ENCODE data around the gene IMPG2.

DNA sequence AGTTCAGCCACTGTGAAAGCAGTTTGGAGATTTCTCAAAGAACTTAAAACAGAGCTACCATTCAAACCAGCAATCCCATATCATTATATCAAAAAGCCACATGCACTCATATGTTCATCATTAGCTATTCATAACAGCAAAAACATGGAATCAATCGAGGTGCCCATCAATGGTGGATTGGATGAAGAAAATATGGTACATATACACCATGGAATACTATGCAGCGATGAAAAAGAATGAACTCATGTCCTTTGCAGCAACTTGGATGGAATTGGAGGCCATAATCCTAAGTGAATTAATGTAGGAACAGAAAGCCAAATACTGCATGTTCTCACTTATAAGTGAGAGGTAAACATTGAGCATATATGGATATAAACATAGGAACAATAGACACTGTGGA is 32.1 kb downstream of the IMPG2 start:
- TF ChIP-seq, protein P1, sequence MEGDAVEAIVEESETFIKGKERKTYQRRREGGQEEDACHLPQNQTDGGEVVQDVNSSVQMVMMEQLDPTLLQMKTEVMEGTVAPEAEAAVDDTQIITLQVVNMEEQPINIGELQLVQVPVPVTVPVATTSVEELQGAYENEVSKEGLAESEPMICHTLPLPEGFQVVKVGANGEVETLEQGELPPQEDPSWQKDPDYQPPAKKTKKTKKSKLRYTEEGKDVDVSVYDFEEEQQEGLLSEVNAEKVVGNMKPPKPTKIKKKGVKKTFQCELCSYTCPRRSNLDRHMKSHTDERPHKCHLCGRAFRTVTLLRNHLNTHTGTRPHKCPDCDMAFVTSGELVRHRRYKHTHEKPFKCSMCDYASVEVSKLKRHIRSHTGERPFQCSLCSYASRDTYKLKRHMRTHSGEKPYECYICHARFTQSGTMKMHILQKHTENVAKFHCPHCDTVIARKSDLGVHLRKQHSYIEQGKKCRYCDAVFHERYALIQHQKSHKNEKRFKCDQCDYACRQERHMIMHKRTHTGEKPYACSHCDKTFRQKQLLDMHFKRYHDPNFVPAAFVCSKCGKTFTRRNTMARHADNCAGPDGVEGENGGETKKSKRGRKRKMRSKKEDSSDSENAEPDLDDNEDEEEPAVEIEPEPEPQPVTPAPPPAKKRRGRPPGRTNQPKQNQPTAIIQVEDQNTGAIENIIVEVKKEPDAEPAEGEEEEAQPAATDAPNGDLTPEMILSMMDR (IDR thresholded peaks at IDR 0.05), result no peak
- no peak for TF ChIP-seq POLR2A (IDR thresholded peaks at IDR 0.05)

Measured in sigmoid colon (tissue), 3 donors.